GM19193 (cell line): Measurements from ENCODE around the gene FIGNL2.

Experiments
- POLR2A ChIP-seq: IDR thresholded peaks from 4 replicates; pipeline ENCODE4 v1.6.1; 2011; ENCODE audit not compliant: insufficient read depth, insufficient read length; ENCODE audit errors: extremely low read depth

FIGNL2 gene, protein sequence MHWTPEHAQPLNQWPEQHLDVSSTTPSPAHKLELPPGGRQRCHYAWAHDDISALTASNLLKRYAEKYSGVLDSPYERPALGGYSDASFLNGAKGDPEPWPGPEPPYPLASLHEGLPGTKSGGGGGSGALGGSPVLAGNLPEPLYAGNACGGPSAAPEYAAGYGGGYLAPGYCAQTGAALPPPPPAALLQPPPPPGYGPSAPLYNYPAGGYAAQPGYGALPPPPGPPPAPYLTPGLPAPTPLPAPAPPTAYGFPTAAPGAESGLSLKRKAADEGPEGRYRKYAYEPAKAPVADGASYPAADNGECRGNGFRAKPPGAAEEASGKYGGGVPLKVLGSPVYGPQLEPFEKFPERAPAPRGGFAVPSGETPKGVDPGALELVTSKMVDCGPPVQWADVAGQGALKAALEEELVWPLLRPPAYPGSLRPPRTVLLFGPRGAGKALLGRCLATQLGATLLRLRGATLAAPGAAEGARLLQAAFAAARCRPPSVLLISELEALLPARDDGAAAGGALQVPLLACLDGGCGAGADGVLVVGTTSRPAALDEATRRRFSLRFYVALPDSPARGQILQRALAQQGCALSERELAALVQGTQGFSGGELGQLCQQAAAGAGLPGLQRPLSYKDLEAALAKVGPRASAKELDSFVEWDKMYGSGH

DNA sequence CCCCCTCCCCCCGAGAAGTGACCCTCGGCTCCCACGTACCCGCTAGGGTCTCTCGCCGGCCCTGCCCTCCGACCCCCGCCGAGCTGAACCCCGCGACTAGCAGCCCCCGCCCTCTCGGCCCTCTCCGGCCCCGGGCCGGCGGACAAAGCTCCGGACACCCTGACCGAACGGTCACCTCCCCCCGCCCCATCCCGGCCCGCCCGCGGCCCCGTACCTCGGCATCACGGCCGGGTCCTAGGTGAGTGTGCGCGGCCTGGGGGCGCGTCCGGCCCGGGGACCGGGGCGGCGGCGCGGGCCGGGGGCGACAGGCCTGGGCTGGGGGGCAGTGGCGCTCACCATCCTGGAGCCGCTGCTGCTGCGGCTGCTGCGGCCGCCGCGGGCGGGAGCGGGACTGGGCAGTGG is at the start of gene FIGNL2:
Gene FIGNL2, minus strand, starts transcription at position 393 of the 402 bp plus-strand sequence. CDS start 26,305 bp downstream, outside the sequence.
- TF ChIP-seq POLR2A: no peak

DNA sequence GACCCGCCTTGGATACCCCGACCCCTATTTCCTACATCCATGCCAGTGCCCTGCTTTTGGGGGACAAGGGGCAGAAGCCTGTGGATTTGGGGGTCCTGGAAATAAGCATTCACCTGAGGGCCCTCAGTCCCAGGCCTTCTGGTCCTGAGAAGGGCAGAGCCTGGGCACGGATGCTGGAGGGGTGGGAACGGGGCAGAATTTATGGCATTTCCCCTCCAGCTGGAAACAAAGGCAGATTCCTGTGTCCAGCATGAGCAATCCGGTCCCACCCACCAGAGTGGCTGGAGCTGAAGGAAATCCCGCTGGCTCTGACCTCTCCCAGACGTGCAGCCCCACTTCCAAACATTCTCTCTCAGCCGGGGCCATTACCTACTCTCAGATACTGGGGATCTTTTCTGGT is 48.7 kb upstream of the FIGNL2 start:
- TF ChIP-seq POLR2A: no peak

DNA sequence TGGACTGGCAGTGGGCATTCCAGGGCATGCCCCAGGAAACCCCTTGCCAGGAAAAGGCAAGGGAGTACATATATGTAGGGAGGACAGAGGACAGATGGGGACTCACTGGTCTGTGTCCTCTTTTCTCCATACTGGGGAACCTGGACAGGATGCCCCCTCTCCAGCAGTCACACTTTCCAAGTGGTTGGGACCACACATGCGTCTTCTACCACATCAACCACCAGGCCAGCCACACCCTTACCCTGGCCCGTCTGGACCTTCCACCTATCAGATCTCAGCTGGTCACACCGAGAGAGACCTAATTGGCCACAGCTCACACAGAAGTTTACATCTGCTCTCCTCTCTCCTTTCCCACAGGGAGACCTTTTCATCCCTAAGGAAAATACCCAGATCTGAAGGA is 47.7 kb upstream of the FIGNL2 start:
- no peak for TF ChIP-seq POLR2A

DNA sequence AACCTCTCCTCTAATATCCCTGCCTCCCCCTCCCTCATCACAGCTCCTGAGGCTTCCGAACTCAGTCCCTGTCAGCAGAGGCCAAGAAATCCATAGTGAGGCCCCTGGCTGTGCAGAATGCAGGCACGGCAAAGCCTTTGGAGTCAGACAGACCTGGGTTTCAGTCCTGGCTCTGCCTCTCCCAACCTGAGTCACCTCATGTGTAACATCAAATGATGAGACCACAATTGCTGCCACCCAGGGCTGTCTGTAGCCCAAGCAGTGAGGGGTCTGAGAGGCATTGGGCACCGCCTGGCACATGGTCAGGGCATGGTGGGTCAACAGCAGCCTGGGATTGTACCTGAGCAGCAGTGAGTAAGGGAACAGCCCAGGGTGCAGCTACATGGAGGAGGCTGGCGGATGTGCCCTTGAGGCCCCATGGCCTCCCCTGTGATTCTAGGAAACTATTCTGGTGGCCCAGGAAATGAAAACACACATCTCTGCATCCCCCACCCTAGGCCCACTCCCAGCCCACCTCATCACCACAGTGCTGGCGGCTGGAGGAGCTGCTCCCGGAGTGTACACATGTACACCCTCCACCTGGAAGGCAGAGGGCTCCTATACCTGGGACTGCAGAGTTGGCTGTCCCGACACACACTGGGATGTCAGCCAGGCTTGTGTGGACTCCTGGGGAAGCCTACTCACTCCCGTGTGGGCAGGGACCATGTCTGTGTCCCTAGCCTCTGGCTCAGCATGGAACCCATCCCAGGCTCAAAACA is 47.0 kb upstream of the FIGNL2 start:
- TF ChIP-seq POLR2A: no peak

DNA sequence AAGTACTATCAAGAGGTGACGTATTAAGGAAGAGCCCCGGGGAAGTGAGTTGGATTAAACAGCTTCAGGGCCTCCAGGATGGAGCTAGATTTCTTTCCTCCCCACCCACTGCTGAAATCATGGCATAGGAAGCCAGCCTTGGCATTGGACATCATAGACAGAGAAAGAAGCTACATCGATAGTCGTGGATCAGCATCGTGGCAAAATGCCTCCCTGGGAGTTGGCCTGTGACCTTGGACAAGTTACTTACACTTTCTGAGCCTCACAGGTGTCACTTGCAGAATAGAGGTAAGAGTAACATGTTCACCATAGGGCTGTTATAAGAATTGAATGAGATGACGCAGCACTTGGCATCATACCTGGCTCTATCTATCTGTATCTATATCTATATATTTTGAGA is 45.3 kb upstream of the FIGNL2 start:
- no peak for TF ChIP-seq POLR2A

DNA sequence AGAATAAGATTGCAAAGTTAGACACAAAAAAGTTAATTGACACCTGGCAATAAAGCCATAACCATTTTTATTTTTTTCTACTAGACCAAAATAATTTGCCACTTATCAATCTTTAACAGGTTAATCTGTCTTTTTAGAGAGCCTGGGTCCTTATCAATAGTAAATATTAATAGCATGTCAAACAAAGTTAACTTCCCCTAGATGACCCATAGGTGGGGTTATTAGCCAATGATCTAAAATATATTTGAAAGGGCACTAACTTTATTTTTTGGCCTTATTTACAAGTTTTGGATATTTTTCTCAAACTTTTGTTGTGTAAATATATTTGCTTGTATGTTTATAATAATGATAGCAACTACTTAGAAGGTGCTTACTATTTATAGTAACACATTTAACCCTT is 43.3 kb upstream of the FIGNL2 start:
- no peak for TF ChIP-seq POLR2A

DNA sequence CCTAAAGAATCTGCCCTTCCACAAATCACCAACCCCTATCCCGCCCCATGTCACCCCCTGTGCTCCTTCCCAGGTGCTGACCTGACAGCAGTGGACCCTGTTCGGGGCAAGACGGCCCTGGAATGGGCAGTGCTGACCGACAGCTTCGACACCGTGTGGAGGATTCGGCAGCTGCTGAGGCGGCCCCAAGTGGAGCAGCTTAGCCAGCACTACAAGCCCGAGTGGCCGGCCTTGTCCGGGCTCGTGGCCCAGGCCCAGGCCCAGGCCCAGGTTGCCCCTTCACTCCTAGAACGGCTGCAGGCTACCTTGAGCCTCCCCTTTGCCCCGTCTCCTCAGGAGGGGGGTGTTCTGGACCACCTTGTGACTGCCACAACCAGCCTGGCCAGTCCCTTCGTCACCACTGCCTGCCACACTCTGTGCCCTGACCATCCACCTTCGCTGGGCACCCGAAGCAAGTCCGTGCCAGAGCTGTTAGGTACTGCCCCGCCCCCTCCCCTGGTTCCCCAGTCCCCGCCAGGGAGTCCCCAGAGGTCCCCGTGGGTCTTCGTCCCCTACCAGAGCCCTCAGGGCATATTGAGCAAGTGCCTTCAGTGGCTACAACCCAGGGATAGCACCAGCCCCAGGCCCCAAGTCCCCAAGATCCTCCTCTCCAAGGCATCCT is 42.1 kb upstream of the FIGNL2 start:
- no peak for TF ChIP-seq POLR2A

DNA sequence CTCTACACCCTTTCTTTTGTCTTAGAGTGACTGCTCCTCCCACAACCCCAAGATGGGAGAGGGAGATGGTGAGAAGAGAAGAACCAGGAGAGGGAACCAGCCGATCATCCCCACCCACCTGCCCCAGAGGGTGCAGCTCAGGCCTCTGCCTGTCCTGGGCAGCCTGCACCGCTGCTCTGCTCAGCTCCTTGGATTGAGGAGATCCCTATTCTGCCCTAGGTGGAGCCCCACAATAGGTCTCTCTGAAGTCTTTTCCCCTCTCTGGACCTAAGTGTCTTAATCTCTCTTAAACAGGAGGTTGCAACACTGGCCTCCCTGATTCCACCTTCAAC is 41.6 kb upstream of the FIGNL2 start:
- TF ChIP-seq POLR2A: no peak

DNA sequence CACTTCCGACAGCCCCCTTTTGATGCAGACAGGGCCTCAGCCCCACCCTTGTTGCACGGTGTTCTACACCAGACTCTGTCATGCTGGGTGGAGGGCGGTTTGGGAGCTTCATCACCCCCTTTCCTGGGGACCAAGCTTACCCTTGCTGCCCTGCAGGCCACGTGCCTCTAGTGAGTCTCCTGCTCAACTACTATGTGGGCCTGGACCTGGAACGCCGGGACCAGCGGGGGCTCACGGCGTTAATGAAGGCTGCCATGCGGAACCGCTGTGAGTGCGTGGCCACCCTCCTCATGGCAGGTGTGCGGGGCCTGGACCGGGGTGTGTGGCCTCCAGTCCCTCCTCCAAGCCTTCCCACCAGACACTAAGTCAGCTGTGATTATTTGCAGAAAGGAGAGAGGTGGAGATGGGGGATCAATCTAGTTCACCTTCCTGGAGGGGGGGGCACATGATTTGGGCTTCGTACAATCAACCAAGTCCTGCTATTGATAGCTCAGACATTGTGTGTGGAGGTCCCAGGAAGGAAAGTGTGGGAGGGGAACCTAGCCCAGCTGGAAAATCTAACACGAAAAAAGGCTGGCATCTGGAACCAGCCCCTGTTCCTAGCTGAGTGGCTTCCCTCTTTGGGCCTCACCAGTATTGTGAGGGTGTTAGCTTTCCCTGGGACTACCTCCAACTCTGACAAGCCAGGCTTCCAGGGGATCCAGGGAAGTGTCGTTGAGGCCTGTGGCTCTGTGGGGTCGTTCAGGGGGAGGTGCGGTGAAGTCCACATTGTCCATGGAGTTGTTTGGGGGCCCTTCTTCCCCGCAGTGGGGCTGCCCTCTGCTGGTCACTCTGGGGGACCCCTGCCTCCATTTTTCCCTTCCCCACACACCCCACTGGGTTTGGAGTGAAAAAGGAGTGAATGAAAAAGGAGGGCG is 41.0 kb upstream of the FIGNL2 start:
- TF ChIP-seq POLR2A: no peak

DNA sequence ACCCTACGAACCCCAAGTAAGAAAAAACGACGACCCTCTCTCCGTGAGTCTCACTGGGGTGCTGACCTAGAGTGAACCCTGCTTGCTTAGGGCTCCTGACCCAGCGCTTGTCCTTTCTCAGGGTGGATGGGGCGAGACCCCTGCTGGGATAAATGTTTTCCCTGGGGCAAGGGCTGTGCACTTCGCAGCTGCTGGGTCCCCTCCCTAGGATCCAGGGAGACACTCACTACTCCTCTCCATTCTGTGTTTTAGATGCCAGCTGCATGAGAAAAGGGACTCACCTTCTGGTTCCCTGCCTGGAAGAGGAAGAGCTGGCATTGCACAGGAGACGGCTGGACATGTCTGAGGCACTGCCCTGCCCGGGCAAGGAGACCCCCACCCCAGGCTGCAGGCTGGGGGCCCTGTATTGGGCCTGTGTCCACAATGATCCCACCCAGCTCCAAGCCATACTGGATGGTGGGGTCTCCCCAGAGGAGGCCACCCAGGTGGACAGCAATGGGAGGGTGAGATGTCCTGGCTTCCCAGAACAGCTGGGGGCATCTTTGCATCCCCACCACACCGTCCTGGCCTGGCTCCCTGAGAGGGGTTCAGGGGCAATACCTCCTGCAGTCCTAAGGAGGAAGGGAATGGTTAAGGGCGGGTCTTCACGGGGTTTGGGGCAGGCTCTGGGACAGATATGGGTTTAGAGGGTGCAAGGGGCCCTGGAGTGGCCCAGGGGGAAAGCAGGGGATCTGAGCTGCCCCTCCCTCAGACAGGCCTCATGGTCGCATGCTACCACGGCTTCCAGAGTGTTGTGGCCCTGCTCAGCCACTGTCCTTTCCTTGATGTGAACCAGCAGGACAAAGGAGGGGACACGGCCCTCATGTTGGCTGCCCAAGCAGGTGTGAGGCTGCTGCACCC is 40.0 kb upstream of the FIGNL2 start:
- no peak for TF ChIP-seq POLR2A

DNA sequence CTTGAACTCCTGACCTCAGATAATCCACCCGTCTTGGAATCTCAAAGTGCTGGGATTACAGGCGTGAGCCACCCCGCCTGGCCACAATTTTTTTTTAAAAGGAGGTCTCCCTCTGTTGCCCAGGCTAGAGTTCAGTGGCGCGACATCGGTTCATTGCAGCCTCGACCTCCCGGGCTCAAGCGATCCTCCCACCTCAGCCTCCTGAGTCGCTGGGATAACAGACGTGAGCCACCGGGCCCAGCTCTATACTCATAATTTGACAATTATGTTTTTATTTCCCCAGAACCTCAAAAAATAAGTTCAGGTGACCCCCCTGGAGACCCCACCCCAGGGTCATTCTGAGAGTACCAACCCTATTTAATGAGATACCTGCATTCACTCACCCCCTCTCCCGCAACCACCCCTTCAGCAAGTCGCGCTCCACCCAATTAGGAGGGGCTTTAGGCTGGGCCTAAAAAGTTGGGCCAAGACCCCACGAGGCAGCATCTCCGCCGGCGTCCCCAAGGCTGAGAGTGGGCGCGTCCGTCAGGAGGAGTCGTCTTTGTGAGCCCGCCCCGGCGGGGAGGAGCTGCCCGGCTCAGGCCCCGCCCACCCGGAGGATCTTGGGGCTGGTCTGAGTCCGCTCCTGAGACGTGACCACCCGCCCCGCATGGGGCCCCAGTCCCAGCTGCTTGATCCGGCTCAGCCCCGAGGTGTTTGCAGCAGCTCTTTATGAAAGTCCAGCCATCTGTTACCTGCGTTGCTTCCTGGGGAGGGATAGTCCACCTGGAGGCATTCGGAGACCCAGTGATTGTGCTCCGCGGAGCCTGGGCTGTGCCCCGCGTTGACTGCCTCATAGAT is 39.2 kb upstream of the FIGNL2 start, which contains the start of gene ANKRD33:
Gene ANKRD33, plus strand, starts transcription at position 628 of the 840 bp plus-strand sequence. Its CDS starts 84 bp downstream, at position 712.
- TF ChIP-seq POLR2A: no peak

DNA sequence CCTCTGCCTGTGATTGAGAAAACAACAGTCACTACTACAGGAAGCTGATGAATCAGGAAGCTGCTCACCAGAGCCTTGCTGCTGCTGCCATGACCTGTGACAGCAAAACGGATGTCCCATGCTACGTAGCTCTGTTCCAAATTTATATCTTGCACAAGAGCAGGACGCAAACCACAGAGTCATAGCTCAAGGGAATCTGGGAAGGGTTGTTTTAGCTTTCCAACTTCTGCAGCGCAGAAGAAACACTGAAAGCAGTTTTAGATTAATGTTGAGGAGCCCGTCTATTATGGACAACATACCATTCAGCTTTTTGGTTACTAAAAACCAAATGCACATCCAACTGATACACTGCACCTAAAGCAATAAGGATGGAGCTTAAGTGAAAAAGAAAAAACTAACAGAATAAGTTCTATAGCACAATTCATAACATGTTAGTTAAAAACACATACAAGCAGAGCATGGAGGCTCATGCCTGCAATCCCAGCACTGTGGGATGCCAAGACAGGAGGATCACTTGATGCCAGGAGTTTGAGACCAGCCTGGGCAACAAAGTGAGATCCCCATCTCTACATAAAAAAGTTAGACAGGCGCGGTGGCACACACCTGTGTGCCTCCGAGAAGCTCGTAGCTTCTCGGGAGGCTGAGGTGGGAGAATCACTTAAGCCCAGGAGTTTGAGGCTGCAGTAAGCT is 37.6 kb upstream of the FIGNL2 start:
- TF ChIP-seq POLR2A: no peak
